Measurements from ENCODE around the gene EGFLAM.

Gene EGFLAM

GRCh38 chr5:38258319-38259061, at the start of gene EGFLAM:
Gene EGFLAM, plus strand, starts transcription at chr5:38258559. Its CDS starts 196 bp downstream, at chr5:38258755.
- DNase-seq (ENCODE audit: low spot score): peak; percentile 84

GRCh38 chr5:38208782-38209378, 49.5 kb upstream of the EGFLAM start:
- DNase-seq (ENCODE audit: low spot score): peak; percentile 55

DNA sequence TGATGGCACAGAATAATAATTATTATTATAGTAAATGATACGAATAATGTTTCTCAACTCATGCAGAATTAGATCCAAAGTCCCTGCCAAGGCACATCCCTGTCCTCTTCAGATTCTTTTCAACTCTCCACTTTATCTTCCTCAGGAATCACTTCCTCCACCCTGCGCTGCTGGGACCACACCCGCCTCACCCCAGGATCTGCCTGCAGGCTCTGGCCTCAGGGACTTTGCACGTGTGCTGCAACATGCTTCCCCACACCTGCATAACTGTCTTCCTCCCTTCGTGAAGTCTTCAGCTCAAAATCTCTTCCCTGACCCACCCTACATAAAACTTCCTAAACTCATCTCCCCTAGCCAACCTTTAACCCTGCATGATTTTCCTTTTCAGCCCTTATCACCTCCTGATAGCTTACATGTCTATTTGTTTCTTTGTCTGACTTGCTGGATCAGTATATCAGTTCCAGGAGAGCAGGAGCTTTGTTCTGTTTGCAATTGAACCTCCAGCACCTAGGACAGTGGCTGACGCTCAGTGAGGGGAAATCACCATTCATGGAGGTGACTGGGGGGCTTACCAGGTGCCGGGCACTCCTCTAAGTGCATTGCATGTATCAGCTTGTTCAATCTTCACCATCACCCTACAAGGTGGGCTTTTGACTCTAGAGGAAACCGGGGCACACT, 47.5 kb upstream of the EGFLAM start:
- no peak for DNase-seq (ENCODE audit: low spot score)

DNA sequence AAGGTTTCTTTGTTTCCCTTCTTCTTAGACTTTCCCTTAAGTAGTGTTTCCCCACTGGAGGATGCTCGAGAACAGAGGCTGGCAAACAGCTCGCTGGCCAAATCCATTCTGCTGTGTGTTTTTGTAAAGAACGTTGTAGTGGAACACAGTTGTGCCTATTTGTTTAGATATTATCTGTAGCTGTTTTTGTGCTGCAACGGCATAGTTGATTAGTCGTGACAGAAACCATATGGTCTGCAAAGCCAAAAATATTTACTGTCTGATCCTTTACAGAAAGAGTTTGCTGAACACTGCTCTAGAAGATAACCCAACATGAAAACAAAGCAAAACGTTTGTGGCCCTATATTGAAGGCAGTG, 47.0 kb upstream of the EGFLAM start:
- DNase-seq (ENCODE audit: low spot score): no peak

- DNase-seq (ENCODE audit: low spot score): no peak
These were observed 46.1 kb upstream of the EGFLAM start for GRCh38 chr5:38212307-38212706.

GRCh38 chr5:38226091-38226490, 32.3 kb upstream of the EGFLAM start:
- no peak for DNase-seq (ENCODE audit: low spot score)

DNA sequence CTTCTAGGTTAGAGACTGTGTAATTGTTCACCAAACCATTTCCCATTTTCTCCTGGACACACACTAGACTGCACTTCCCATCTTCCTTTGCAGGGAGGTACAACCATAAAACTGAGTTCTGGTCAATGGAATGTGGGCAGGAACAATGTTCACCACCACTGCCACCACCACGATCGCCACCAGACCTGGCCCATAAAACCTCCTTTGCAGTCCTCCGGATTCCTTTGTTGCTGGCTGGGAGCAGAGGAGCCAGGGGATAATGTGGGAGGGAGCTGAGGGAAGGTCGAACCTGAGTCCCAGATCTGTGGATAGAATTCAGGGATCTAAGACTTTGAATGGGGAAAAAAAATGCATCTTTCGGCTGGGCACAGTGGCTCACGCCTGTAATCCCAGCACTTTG, 29.4 kb upstream of the EGFLAM start:
- no peak for DNase-seq (ENCODE audit: low spot score)

DNA sequence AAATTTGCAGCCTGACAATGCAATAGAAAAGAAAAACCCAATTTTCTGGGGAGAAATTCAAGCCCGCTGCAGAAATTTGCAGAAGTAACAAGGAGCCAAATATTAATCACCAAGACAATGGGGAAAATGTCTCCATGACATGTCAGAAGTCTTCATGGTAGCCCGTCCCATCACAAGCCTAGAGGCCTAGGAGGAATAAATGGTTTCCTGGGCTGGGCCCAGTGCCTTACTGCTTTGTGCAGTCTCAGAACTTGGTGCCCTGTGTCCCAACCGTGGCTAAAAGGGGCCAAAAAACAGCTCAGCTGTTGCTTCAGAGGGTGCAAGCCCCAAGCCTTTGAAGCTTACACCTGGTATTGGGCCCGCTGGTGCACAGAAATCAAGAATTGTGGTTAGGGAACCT, 23.6 kb upstream of the EGFLAM start:
- DNase-seq (ENCODE audit: low spot score): no peak

- no peak for DNase-seq (ENCODE audit: low spot score)
These were observed 20.7 kb upstream of the EGFLAM start for GRCh38 chr5:38237681-38238080.

DNA sequence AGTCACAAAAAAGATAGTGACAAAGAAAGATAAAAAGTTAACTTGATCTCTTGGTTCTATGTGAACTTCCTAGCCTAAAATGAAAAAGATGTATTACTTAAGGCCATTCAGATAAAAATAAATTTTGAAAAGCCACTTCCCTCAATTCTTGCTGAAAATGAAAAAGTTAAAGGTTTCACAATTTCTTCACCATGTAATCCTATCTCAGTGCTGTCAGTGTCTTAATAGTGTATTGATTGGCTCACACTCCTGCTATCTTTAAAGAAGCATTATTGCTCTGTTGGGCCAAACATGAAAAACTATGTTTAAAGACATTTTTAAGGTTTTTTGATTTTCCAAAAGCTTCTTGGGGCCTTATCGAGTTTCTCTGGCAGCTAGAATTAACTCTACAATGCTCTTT, 18.1 kb upstream of the EGFLAM start:
- DNase-seq (ENCODE audit: low spot score): no peak

DNA sequence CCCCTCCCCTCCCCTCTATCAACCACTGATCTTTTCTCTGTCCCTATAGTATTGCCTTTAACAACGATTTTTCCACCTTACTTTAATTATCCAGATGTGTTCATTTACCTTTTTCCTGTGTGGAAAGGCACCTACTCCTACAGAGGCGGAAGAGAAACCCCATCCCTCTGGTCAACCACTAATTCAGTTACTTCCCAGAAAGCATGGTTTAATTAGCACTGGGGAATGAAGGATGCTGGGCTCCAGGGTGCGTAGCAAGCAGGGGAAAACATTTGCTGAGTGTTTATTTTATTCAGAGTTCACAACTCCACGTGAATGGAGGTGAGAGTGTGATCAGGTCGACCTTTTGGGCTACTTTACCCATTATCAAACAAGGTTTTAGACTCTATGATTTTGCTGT, 16.7 kb upstream of the EGFLAM start:
- DNase-seq (ENCODE audit: low spot score): no peak

GRCh38 chr5:38245307-38245706, 13.1 kb upstream of the EGFLAM start:
- no peak for DNase-seq (ENCODE audit: low spot score)

DNA sequence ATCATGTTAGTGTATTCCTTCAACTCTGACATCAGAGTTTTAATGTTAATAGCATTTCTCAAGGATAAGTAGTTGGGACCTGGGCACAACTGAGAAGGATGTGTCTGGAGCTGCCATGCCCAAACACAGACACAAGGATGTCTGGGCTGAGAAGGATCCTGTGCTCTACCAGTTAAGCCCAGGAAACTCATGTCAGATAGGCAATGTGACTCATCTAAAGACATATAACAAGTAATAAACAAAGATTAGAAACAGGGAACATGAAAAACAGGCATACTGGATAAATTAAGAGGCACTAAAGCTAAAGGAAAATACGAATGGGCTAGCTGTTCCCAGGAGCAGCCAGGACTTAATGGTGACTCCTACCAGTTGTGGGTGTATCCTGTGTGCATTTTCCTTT, 9.1 kb upstream of the EGFLAM start:
- no peak for DNase-seq (ENCODE audit: low spot score)

DNA sequence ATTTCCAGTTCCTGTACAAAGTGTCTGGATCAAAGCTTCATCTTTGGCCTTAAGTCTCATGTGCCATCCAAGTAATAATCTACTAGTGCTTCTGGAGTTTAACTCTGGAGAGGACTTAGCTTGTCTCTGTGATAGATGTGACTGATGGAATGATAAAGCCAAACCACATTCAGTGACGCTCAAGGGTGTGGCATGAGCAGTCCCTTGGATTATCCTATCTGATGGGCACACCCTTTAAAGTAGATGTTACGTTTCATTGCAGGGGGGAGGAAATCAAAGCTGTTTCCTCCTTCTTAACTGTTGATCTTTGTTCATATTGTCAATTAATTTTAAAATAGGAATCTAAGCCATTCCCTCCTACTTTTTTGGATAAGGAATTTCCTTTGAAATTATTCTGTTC, 8.5 kb upstream of the EGFLAM start:
- DNase-seq (ENCODE audit: low spot score): no peak

DNA sequence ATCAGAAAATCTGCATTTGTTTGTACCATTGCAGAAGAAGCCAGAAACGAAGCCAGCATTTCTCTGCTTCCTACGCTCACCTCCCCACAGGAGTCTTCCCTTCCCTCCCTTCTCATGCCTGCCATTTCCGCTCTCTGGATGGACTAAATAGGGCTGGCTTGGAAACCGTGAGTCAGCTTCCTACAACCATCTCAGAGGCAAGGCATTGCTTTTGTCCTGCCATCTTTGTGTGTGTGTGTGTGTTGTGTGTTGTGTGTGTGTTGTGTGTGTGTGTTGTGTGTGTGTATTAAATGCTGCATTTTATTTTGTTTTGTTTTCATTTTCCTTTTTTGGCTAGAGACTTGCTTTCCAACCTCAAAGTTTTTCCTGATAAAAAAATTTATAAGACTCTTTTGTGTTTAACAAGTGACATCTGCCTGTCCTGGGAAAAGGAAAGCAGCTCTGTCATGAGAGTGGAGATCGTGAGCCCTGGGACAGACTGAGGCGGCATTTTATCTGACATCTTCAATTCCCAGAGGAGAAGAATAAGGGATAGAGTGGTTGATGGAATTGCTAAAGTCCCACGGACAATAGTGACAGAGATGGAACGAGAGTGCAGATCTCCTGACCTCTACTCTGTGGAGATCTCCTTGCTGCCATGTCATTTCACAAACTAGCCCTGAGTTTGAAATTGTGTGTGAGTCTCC, 7.5 kb upstream of the EGFLAM start:
- no peak for DNase-seq (ENCODE audit: low spot score)

DNA sequence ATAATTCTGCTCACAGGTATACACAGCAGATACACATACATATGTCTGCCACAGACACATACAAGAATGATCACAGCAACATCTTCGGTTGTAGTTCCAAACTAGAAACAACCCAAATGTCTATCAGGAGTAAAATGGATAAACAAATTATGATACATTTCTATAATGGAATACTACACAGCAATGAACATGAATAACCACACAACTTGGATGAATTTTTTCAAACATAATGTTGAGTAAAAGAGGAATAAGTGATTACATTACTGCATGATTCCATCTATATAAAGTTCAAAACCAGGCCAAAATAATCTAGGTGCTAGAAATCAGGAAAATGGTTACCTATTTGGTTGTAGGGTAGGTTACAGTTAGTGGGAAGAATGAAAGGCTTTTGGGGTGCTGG, 4.6 kb upstream of the EGFLAM start:
- no peak for DNase-seq (ENCODE audit: low spot score)

DNA sequence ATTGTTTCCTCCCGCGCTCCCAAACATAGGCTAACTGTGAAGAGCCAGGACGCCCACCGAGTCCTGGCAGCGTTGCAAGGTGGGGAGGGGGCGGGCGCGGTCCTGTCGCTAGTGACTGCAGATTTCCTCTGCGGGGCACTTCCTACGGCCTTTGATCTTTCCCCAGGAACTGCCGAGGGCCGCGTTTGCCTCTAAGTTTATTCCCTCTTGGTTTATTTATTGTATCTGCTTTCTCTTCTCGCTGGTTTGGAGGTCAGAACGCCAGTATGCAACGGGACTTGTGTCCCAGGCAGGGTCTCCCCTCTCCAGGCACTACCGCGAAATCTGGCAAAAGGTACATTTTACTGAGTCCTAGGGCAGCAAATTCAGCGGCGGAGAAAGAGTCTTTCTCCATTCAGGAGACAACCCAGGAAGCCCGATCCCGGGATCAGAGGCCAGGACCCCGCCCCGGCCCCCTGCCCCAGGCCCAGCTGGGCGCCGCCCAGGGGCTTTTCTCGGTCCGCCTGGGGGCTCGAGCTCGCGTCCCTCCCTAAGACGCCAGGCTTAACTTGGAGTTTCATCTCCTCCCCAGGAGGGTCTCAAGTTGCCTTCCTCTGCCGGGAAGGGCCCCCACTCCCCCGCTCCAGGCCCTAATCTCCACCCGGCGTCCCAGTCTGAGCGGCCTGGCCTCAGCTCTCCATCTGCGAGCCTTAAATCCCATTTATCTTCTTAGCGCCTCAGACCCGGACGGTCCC, 884 bp upstream of the EGFLAM start:
- DNase-seq (ENCODE audit: low spot score): peak; percentile 30

DNA sequence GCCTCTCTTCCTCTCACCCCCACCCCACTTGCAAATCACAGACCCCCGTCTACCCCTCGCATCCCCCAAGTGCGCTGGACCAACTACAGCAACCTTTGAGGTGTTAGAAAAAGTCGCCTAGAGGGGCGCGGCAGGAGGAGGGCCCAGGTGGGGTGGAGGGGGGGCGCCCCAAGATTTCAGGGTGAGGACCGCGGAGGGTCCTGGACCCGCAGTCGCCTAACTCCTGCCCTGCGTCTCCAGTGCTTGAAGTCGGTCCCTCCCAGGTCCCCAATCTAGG, 379 bp upstream of the EGFLAM start:
- DNase-seq (ENCODE audit: low spot score): no peak

DNA sequence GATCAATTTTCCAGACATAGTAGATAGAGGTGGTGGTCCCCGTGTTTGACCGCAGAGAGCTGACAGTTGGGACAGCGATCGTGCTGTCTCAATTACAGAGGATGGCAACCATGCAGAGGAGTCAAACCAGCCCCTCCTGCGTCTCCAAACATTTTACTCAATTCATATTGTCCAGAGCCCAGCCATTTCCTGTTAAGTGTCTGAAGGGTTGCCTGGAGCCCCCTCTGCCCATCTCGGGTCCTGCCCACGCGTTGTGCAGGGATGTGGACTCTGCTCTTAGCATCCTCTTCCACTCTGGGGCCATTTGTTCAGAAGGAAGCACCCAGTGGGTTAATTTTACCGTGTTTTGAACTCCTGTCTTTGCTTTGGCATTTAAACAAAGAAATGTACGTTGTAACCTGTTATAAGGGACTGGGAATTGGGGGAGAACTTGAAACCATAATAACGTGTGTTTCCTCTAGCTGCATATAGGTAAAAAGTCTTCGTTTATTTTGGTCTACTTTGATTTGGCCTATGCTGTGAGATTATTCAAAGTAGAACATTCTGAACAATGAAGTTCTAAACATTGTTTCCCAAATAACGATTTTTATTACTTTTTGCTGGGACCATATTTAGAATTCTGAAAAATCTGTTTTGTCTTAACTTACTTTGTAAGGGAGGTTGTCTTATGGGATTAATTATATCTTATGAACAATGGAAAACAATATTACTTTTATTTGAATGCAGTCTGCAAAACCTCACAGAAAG, 876 bp downstream of the EGFLAM start:
- DNase-seq (ENCODE audit: low spot score): no peak

DNA sequence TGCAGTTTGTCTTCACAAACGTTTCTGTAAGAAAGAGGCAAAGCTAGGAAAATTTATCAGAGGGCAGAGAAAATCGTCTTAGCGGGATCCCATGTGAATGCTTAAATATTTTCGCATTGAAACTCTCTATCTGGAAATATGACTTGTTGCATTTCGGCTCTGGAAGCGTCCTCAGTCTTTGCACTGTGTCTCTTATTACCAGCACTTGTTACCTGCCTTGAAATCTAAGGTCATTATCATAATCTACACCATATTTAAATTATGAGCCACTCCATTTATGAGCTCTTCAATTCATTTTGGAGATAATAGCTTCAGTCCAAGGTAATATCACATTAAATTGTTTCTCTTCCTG, 1.4 kb downstream of the EGFLAM start:
- no peak for DNase-seq (ENCODE audit: low spot score)

GRCh38 chr5:38263983-38264382, 5.6 kb downstream of the EGFLAM start:
- DNase-seq (ENCODE audit: low spot score): no peak

All from HuH-7 (cell line).